ENCODE data around the gene EMILIN1. TPM values are rescaled to one million over a fixed set of nuclear protein-coding genes. Genes with fewer than 3 reads are reported as not detected.

The EMILIN1 gene
- total RNA-seq, 2 experiments from 2014 or later: 0.91 to 1.2 TPM

DNA sequence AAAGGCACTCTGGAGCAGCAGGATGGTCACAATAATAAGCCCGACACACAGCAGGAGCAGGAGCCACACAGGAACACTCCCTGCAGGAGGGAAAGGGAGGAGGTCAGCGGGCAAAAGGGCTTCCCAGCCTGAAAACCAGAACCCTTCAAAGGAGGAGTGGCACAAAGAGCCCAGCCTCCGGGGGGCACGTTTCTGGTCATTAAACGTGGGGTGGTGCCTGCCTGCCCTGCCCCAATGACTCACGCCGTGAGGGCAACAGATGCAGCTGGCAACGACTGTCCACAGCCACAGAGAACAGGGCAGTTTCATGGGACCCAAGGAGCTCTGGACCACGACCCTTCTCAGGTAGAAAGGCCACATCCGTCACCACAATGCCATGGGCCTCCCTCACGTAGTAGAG is 53.0 kb downstream of the EMILIN1 start:
- peaks cover 9% of the 10 kb centered on the region for H3K36me3 Mint-ChIP-seq
- POLR2A ChIA-PET: interaction anchor here (0.7 kb wide), 1 partner anchor 8 kb away, joined by 3 read pairs; the partner anchor contains the start of gene ABHD1
- H3K9me3 Mint-ChIP-seq: no peaks in the 10 kb centered on the region
- DNase-seq (no peak), ATAC-seq (ENCODE audit: low read depth) (no peak)
- no peak overlapping the region for H3K27ac Mint-ChIP-seq
- H3K27me3 Mint-ChIP-seq: no peaks in the 10 kb centered on the region
- peaks cover 17% of the 10 kb centered on the region for H3K4me1 Mint-ChIP-seq
- no peak overlapping the region for H3K4me3 Mint-ChIP-seq

DNA sequence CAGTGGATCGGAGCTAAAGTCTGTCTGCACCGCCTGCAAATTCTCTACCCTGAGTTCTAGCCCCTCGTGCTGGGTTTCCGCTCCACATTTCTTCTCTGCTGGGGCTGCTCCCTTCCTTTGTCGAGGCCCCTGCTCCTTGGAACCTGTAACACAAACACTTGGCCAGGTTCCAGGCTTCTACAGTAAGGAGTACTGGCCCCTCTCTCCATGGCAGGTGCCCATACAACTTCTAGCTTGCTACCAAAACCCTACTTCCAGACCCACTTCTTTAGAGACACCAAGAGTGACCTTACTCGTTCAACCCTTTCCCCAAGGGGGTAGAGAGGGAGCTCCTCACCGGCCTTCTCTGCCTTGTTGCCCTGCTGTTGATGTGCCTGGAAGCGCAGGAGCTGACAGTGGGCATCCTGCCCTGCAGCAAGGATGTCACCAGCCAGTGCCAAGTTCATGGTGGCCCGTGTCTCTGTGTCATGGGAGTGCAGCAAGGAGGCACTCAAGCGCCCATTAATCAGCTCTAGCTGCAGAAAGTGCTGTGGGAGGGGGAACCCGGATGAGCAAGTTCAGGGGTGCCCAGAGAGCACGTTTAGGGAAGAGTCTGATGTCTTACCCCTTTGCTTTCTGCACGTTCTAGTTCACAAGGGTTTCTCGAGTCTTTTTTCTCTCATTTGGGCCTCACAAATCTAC is 54.9 kb downstream of the EMILIN1 start:
- Mint-ChIP-seq H3K27ac (peak overlapping the region; percentile 97), H3K27me3 (no peaks in the 10 kb centered on the region), H3K36me3 (peaks cover 9% of the 10 kb centered on the region), H3K9me3 (no peaks in the 10 kb centered on the region), H3K4me3 (peak overlapping the region; percentile 97), H3K4me1 (peaks cover 17% of the 10 kb centered on the region)
- no peak for ATAC-seq (ENCODE audit: low read depth)
- POLR2A ChIA-PET: interaction anchor here (1.0 to 3.0 kb wide), 5 partner anchors 10 to 238 kb away, joined by 4 to 34 read pairs (median 5); partner anchors contain the start of genes ABHD1, ATRAID, CAD and SLC5A6
- no peak for DNase-seq

DNA sequence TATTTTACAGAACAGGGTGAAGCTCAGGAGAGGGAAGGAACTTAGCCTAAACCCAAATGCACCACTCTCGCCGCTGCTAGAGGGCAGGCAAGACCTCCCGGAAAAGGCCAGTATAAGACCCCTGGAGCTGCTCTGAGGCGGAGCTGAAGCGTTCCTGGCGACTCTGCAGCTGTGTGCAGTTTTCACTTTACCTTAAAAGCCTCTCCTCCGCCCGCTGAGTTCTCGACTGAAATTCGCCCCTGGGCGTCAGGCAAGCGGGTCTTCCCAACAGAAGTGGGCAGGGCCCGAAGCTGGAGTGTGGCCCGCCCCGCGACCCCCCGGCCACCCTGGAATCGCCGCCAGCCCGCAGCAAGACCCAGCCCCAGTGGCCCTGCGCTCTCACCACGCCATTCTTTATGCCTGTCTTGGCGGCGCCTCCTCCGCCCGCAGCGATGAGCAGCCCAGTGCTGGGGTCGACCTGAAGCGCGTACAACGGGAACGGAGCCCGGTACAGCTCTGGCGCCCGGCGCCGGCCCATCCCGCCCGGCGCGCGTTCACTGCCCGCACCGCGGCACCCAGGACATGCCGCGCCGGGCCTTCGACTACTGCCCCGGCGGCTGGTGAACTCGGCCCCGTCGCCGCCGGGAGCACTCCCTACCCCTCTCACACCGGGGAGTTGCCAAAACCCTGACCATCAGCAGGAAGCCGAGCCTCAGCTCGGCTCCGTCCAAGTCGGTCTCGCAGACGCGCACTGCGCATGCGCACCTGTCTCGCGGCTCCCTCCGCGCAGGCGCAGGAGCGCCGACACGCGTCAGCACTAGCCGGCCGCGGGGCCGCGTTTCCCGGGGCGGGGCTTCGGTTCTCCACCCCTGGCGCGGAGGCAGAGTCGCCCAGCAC is 55.7 kb downstream of the EMILIN1 start, which contains the start of gene PREB:
TSS of gene PREB (minus strand) at position 732 of the 876 bp plus-strand sequence. CDS start at position 517, 215 bp downstream.
- Mint-ChIP-seq H3K27me3 (no peaks in the 10 kb centered on the region), H3K27ac (peak within 1 kb of the TSS; percentile 97), H3K9me3 (no peaks in the 10 kb centered on the region), H3K36me3 (peaks cover 9% of the 10 kb centered on the region), H3K4me3 (peak within 1 kb of the TSS; percentile 97), H3K4me1 (peaks cover 17% of the 10 kb centered on the region)
- POLR2A ChIA-PET: interaction anchor here (0.6 to 3.0 kb wide), 9 partner anchors 8 to 237 kb away, joined by 3 to 34 read pairs (median 4); partner anchors contain the start of genes ABHD1, ATRAID, CAD and SLC5A6
- peak; percentile 96 for ATAC-seq (ENCODE audit: low read depth)
- peak; percentile 100 for DNase-seq

DNA sequence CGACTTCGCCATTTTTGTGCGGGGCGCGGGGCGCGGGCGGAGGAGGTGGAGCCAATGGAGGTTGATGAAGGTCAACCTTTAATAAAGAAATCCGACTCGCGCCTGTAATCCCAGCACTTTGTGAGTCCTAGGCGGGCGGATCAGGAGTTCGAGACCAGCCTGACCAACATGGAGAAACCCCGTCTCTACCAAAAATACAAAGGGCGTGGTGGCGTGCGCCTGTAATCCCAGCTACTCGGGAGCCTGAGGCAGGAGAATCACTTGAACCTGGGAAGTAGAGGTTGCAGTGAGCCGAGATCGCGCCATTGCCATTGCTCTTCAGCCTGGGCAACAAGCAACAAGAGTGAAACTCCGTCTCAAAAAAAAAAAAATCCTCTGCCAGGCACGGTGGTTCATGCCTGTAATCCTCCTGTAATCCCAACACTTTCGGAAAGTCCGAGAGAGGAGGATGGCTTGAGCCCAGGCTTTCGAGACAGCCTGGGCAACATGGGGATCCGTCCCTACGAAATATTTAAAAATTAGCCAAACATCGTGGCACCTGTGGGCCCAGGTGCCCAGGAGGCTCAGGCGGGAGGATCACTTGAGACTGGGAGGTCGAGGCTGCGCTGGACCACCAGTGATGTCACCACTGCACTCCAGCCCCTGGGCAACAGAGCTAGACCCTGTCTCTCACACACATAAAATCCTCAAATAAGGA is 56.5 kb downstream of the EMILIN1 start:
- Mint-ChIP-seq H3K9me3 (no peaks in the 10 kb centered on the region), H3K27ac (peak overlapping the region; percentile 97), H3K4me3 (peak overlapping the region; percentile 97), H3K4me1 (peaks cover 17% of the 10 kb centered on the region), H3K27me3 (no peaks in the 10 kb centered on the region), H3K36me3 (peaks cover 7% of the 10 kb centered on the region)
- ATAC-seq (ENCODE audit: low read depth) (no peak), DNase-seq (no peak)
- POLR2A ChIA-PET: interaction anchor here (0.7 to 3.0 kb wide), 6 partner anchors 9 to 77 kb away, joined by 3 to 34 read pairs (median 4); partner anchors contain the start of genes ABHD1, ATRAID and SLC5A6

DNA sequence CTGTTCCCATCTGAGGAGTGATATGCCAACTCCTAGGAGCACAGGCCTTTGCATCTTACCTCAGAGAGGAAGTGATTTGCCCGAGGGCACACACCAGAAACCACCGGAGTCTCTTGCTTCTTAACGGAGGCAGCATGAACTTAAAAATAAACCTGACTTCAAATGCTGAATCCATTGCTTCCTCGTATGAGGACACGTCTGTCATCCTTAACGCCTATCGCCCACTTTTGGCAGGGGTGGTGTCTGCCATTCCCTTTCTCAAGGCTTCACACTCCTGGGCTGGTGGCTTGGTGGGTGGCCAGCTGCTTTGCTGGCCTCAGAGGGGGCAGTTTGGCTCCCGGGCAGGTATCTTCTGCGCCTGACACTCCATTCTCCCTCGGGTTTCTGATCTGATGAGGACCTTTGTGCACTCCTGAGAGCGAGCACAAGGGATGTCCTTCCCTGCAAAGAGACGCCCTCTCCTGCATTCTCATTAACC is 57.1 kb downstream of the EMILIN1 start:
- Mint-ChIP-seq H3K4me1 (peaks cover 17% of the 10 kb centered on the region), H3K9me3 (no peaks in the 10 kb centered on the region), H3K36me3 (peaks cover 7% of the 10 kb centered on the region), H3K27ac (peak overlapping the region; percentile 97), H3K27me3 (no peaks in the 10 kb centered on the region), H3K4me3 (peak overlapping the region; percentile 97)
- DNase-seq: no peak
- ATAC-seq (ENCODE audit: low read depth): no peak
- POLR2A ChIA-PET: interaction anchor here (0.7 to 3.0 kb wide), 5 partner anchors 10 to 77 kb away, joined by 3 to 34 read pairs (median 3); partner anchors contain the start of gene ABHD1

Other genes with a start within 250 kb of the EMILIN1 start
- not detected for gene DPYSL5, start 230.5 kb upstream of the EMILIN1 start, total RNA-seq
- gene MAPRE3, start 108.0 kb upstream of the EMILIN1 start, total RNA-seq: 1 to 10 TPM; 1.9 to 2.0 TPM
- gene TMEM214, start 45.6 kb upstream of the EMILIN1 start, total RNA-seq: 10 to 100 TPM; 68.1 to 70.8 TPM
- 10 to 100 TPM; 14.9 to 18.0 TPM for gene AGBL5, start 26.9 kb upstream of the EMILIN1 start, total RNA-seq
- gene OST4, start 7.0 kb upstream of the EMILIN1 start, total RNA-seq: 100 to 1,000 TPM; 302 to 325 TPM
- 10 to 100 TPM; 13.1 to 13.7 TPM for gene KHK, start 8.2 kb downstream of the EMILIN1 start, total RNA-seq
- gene CGREF1, start 40.5 kb downstream of the EMILIN1 start, total RNA-seq: 1 to 10 TPM; 1.6 TPM
- gene ABHD1, start 45.2 kb downstream of the EMILIN1 start, total RNA-seq: 1 to 10 TPM in 1 of 2 experiments, under 1 TPM in 1; 0.77 to 1.4 TPM
- gene PREB, start 56.0 kb downstream of the EMILIN1 start, total RNA-seq: 10 to 100 TPM; 51.7 to 53.9 TPM
- gene PRR30, start 60.8 kb downstream of the EMILIN1 start, total RNA-seq: not detected
- gene TCF23, start 70.4 kb downstream of the EMILIN1 start, total RNA-seq: not detected
- gene ATRAID, start 133.4 kb downstream of the EMILIN1 start, total RNA-seq: 10 to 100 TPM; 74.9 to 84.6 TPM
- 10 to 100 TPM; 31.6 to 32.2 TPM for gene SLC5A6, start 133.7 kb downstream of the EMILIN1 start, total RNA-seq
- gene CAD, start 138.8 kb downstream of the EMILIN1 start, total RNA-seq: 10 to 100 TPM; 60.1 to 60.4 TPM
- gene SLC30A3, start 184.4 kb downstream of the EMILIN1 start, total RNA-seq: under 1 TPM; 0.34 to 0.64 TPM
- not detected for gene DNAJC5G, start 196.8 kb downstream of the EMILIN1 start, total RNA-seq
- under 1 TPM in 1 of 2 experiments, not detected in 1; 0.19 TPM for gene TRIM54, start 203.8 kb downstream of the EMILIN1 start, total RNA-seq
- 1 to 10 TPM; 3.7 to 5.1 TPM for gene UCN, start 229.8 kb downstream of the EMILIN1 start, total RNA-seq
- gene MPV17, start 244.5 kb downstream of the EMILIN1 start, total RNA-seq: 100 to 1,000 TPM in 1 of 2 experiments, 10 to 100 TPM in 1; 93.4 to 100 TPM

All from activated naive CD8-positive, alpha-beta T cell treated with anti-CD3 and anti-CD28 coated beads, Interleukin-2, amount 10 ng/mL, durations not matched to agents 7 days and 5 days (primary cell).